ENCODE results near the gene SLX9.
"Not testable (repeated sequence)": the region's sequence is repeated elsewhere in the genome, so short reads cannot be mapped to it uniquely, and the experiment has no call there.

SLX9 gene

DNA sequence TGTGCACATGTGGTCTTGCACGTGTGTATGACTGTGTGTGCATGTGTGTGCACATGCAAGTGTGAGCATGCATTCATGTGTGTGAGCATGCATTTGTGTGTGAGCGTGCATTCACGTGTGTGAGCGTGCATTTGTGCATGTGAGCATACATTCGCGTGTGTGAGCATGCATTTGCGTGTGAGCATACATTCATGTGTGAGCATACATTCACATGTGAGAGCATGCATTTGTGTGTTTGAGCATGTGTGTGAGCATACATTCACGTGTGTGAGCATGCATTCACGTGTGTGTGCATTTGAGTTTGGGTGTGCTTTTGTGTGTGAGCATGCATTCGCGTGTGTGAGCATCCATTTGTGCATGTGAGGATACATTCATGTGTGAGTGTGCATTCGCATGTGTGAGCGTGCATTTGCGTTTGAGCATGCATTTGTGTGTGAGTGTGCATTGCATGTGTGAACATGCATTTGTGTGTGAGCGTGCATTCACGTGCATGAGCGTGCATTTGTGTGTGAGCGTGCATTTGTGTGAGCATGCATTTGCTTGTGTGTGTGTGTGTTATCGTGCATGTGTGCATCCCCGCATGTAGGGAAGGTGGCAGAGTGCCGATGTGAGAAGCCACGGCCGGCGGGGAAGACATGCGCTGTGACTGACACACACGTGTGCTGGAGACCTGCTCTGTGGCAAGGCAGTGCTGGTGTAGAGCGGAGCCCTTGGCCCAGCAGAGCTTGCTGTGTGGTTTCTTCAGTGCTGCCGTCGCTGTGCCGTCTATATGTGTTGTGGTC lies 37.4 kb upstream of the SLX9 start:
- DNase-seq (ENCODE audit: low read depth), result no peak

DNA sequence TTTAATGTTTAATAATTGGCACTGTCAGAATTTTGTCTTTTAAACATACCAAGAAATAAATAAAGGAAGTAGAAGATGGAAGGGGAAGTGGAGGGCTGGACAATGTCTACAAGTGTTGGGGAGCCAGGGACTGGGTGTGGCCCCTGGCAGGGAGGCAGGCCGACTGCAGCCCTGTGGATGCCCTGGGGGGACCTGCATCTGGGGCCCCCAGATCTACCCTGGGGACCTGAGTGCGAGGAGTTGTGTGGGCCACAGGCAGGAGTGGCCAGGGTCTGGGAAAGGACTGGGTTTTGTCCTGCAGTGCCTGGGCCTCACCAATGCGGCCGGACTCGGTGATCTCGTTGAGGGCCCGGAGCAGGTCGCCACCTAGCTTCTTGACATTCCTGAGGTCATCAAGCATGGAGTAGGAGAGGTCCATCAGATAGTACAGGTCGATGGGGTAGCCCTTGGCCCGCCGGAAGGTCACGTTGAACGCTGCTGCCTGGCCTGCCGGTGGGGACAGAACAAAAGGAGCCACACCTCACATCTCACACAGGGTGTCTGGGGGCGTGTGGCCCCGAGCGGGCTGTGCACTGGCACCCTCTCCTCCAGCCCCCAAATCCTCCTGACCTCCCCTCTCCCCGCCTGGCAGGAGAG lies 36.7 kb upstream of the SLX9 start:
- no peak for DNase-seq (ENCODE audit: low read depth)

DNA sequence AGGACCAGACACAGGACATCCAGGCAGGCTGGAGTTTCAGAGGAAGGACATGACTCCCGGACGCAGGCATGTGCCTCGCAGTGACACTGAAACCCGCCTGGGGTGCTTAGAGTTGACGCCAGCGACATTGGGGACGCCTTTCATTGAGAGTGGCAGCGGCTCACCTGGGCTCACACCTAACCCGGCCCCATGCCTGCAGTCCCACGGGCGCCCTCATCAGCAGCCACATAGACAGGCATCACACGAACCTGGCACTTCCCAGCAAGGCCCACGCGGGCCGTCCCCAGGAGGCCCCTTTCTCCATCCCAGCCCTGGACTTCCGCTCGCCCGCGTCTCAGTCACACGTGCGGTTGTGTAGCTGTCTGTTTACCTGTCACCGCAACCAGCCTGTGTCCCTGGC lies 36.1 kb upstream of the SLX9 start:
- DNase-seq (ENCODE audit: low read depth), result no peak

DNA sequence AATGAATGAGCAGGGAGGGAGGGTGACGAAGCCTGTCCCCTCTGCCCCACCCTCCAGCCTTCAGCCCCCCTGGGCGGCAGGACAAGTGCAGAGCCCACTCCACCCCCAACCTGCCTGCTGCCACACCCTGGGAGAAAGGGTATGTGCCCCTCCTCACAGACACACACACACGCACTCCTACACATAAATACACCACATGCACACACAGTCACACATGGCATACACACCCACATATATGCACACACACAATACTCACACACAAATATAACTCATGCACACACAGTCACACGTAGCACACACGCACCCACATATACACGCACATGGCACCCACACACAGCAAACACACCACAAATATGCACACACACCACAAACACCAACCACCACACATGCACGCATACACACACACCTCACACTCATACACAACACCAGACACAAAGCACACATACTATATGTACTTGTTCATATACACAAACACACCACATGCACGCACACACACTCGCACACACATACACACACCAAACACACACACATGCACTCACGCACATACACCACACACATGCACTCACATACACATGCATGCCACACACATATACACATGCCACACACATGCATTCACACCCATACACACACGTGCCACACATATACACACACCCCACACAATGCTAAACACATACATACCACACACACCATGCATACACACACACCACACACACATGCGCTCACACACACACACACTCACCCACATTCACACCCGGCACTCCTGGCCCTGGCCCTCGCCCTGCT lies 35.5 kb upstream of the SLX9 start:
- no peak for DNase-seq (ENCODE audit: low read depth)

DNA sequence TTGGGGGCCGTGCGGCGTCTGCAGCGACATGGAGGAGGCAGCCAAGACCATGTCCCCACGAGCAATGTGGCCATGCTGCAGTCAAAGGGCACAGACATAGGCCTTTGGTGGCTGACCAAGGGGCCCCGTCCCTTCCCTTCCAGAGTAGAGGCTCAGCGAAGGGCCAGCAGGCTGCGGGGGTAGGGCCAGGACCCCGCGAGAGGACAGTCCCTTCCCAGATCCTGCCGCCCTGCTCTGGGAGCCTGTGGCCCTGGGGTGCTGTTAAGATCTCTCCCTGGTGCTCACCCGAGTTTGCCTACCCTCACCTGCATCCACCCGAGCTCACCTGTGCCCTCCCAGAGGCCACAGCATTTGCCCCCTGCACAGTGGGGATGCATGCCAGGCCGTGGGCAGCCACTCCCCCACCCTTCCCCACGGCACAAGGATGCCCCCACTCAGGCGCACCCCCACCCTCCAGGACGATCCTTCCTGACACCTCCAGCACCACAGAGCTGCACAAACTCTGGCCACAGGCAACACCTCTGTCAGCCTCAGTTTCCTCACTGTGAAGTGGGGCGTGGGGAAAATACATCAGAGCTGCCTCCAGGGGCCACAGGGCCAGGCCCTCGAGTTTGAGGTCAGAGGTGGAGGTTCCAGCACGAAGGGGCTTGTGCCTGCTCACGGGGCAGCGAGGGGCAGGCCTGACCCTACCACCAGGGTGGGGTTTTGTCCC lies 34.7 kb upstream of the SLX9 start:
- no peak for DNase-seq (ENCODE audit: low read depth)

DNA sequence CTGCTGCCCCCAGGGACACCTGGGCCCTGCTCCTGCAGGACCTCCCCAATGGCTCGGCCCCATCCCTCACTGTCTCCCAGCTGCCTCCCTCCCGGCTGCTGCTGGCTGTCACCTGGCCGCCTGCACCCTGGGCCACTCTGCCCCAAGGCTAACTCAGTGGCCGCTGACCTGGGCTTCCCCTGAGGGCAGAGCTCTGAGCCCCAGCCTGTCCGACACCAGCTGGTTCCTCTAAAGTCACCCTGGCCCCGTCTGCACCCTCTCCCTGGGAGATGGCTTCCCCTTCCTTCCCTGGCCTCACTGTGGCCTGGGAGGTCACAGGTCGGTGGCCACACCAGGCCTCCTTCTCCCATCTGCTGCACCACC lies 34.1 kb upstream of the SLX9 start:
- DNase-seq (ENCODE audit: low read depth), result no peak

DNA sequence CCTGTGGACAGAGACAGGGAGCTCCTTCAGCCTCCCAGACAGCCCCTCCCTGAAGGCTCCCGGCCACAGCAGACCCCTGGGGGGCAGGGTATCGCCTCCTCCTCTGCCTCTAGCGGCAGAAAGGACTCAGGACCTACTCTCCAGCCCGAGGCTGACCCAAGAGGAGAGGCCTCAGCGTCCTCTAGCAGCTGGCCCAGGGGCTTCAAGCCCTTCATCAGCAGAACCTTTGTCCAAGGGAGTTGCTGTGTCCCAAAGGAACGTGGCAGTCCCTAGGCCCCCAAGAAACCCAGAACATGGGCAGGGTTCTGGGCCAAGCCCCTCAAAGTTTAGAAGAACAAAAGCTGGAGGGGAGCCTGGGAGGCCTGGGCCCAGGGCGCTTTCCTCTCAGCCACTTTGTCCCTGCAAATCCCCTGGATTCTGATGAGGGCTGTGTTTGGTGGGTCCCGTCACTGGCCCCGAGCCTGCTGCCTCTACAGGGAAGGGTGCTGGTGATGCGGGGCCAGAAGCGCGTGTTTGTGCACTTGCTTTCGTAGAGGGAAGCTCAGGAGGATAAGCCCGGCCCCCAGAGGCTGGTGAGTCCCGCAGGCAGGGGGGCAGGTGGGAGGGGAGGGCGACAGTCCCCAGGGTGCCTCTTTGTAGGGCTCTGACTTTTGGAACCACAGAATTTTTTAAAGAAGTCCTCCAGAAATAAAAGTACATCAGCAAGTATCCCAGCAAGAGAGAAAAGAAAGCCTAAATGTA lies 32.4 kb upstream of the SLX9 start:
- DNase-seq (ENCODE audit: low read depth), result no peak

DNA sequence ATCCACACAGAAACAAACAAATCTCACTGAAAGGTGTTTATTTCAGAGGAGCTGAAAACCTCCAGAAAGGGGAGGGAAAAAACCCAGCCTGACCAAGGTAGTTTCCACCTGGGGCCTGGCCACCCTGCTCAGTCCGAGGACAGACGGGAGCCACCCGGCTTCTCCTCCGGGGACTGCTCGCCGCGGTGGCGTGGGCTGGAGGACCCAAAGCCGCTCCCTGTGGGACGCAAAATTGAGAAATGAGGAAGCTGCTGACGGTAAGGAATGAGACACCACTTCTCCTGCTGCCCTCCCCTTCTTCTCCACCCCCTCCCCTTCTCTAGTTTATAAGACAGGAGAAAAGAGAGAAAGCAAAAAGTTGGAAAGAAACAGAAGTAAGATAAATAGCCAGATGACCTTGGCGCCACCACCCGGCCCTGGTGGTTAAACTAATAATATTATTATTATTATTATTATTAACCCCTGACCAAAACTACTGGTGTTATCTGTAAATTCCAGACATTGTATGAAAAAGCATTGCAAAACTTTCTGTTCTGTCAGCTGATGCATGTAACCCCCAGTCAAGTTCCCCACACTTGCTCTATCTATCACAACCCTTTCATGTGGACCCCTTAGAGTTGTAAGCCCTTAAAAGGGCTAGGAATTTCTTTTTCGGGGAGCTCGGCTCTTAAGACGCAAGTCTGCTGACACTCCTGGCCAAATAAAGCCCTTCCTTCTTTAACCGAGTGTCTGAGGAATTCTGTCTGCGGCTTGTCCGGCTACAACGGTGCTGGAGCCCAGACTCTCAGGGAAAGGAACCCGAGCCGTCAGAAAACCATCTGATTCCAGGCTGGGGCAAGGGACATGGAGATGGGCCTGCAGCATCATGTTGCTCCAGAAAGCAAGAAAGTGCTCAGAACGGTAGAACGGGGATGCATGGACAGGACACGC lies 31.6 kb upstream of the SLX9 start:
- DNase-seq (ENCODE audit: low read depth), result no peak

DNA sequence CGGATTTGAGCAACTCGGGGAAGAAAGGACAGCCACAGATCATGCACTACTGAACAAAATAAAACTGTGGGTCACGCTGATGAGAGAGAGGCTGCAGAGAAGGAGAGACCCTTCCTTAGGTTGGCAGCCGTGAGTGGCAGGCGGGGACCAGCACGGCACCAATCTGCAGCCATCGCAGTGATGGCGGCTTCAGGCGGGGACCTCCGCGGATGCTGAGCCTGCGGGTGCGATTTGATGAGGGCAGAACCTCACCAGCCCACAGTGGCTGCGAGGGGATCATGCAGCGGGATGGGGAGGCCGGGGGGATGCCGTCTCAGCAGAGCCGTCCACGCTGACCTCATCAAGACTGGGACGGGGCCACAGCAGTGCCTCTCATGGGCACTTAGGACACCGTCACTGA lies 30.9 kb upstream of the SLX9 start:
- no peak for DNase-seq (ENCODE audit: low read depth)

DNA sequence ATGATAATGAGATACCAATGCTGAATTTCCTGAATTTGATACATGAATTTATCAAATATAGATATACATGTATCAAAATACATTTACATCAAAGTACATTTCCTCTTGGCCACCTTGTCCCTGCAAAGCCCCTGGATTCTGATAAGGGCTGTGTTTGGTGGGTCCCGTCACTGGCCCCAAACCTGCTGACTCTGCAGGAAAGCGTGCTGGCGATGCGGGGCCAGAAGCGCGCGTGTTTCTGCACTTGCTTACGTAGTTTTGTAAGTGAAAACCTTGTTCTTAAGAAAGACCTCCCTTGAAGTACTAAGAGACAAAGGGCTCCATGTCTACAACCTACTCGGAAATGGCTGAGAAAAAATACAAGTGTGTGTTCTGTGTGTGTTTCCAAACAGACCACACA lies 30.1 kb upstream of the SLX9 start:
- DNase-seq (ENCODE audit: low read depth), result no peak

DNA sequence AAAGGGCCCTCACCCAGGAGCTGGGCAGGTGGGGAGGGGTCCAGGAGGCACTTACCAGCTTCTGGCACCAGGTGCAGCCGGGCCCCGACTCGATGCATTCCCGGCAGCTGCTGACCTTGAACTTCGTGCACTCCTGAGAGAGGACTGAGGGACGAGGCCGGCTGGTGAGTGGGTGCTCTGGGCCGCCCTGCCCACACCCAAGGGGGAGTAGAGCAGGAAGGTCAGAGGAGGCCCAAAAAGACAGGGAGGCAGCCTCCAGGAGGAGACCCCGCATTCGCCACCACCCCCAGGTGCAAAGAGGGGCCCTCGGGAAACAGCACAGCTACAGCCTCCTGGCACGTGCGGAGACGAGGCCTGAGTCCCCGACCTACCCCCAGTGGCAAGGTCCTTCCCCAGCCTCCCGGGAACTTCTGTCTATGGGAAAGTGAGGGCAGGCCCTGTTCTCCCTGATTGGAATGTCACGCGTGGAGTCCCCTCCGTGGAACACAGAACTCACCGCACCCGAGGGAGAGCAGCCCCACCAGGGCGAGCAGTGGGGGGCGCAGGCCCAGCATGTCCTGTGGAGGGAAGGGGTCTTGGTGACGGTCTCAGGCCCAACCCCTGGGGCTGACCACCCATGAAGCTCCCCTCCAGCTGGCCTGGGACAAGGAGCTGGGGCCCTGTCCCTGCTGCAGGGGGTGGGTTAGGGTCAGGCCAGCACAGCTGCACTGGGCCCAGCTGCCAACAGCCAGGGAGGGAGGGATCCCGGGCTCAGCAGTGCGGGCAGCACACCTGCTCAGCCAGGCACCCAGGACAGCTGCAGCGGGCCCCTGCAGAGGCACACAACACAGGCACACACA lies 29.4 kb upstream of the SLX9 start:
- DNase-seq (ENCODE audit: low read depth), result no peak

DNA sequence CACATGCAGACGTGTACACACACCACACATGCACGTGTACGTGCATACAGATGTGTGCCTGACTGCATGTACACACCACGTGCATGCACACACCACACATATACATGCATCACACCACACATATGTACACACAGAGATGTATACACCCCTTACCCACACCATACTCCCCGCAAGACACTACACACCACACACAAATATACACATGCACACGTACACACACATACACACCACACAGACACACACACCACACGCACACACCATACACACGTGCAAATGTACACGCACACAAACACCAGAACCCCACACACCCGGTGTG lies 28.8 kb upstream of the SLX9 start:
- no peak for DNase-seq (ENCODE audit: low read depth)

DNA sequence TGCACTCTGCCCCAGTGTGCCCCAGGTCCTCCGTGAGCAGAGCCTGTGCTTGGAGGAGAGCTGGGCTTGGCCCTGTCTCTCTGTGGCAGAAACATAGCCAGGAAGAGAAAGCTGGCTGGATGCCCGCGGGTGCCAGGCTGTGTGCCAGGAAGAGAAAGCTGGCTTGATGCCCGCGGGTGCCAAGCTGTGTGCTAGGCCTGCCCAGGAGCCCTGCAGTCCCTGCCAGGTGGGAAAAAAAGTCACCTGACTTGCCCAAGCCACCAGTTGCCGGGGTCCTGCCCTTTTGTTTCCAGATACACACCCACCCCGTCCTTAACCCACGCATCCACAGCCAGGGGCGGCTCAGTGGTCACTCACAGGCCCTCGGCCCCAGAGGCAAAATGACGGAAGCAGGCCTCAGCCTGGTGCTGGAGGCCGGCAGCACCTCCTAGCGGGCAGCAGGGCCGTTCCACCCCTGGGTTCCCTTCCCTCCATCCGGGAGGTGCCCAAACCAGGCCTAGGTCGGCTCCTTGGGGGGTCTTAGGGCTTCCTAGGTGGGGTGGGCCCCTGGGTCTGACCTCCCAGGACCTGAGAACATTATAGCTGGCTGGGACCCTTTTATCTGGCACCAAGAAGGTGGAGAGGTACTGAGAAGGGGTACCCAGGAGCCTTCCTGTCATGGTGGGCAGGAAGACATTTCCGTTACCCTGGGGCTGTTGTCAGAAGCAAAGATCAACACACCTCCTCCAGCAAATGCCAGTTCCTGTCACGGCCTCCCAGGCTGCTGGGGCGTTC lies 28.3 kb upstream of the SLX9 start:
- no peak for DNase-seq (ENCODE audit: low read depth)

DNA sequence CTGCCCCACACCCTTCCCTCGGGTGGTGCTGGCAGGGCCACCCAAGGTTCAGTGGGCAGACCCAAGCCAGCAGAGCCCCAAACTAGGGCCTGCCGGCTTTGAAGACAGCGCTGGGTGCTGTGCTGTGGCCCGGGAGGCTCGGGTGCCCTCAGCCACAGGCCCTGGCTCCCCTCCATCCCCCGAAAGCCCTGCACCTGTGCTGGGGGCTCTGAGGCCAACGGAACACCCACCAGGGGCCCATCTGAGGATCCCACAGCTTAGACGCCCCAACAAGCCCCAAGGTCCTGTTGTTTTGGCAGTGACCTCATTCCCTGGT lies 27.7 kb upstream of the SLX9 start:
- no peak for DNase-seq (ENCODE audit: low read depth)

DNA sequence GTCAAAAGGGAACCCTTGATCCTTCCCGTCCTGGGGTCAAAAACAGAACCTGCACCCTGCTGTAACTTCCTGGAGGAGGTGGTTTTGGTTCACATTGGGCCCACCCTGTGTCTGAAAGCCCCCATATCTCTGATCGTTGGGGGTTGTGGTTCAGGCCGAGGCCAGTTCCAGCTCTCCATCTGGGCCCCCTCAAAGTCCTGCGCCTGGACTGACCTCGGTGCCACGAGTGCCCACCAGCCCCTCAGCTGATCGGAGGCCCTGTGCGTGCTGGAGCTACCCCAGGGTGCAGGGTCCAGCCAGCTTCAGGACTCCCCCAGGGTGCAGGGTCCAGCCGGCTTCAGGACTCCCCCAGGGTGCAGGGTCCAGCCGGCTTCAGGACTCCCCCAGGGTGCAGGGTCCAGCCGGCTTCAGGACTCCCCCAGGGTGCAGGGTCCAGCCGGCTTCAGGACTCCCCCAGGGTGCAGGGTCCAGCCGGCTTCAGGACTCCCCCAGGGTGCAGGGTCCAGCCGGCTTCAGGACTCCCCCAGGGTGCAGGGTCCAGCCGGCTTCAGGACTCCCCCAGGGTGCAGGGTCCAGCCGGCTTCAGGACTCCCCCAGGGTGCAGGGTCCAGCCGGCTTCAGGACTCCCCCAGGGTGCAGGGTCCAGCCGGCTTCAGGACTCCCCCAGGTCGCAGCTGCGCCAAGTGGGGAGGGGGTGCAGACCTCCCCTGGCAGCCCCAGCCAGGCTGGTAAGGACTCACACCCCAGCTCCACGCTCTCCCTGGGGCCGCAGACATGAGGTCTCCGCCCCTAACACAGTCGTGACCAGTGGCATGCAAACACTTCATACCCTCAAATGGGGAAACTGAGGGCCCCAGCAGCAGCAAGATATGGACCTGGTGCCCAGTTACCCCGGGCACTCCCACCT lies 27.1 kb upstream of the SLX9 start:
- not testable (repeated sequence) for DNase-seq (ENCODE audit: low read depth)

DNA sequence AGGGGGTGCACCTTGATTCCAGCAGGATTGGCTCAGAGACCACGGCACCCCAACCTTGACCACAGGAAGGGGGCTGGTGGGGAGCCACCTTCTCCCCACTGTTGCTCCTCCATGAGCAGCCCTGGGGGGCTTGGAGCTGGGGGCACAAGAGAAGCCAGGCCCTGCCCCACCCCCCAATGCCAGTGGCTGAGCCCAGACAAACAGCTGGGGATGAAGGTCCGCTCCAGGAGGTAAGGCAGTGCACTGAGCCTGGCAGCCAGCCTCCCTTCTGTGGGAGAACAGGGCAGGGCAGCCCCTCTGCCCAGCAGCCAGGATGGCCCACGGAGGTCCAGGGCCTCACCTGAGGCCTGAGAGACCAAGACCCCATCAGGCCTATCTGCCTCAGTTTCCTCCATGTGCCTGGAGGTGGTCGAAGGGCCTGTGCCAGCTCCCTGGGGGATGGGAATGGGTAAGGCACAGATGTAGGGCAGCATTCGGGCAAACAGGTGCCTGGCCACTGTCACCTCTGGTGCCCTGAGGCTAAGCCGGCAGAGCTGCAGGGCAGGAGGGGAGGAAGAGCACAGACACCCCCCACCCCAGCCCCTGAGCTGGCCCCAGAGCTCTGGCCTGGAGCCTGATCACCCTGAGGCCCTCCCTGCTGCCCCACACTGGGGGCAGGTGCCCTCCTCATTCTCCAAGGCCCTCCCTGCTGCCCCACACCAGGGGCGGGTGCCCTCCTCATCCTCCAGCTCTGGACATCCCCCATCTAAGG lies 26.2 kb upstream of the SLX9 start:
- no peak for DNase-seq (ENCODE audit: low read depth)

DNA sequence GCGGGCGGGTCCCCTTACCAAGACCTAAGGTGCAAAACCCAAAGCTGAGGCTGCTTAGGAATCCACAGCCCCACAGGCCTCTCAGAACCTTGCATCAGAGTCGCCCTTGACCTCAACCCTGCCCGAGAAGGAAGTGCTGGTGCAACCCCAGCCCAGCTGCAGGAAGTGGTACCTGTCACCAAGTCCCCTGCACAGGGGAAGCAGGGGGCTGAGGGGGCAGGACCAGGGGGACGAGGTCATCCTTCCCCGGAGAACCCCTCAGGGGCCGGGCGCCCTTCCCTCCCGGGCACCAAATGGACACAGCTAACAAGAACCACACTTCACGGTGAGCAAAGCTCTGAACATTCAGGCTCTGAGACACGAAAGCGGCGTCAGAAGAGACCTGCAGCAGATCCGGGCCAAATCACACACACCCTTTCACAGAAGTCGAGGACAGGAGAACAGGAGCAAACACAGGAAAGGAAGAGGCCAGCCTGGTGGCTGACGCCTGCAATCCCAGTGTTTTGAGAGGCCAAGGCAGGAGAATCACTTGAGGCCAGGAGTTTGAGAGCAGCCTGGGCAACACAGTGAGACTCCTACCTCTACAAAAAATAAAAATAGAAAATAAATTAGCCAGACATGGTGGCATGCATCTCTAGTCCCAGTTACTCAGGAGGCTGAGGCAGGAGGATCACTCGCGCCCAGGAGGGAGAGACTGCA lies 25.5 kb upstream of the SLX9 start:
- no peak for DNase-seq (ENCODE audit: low read depth)
